ENCODE data around the gene TRPC6. TPM values are rescaled to one million over a fixed set of nuclear protein-coding genes. Genes with fewer than 3 reads are reported as not detected.

The TRPC6 gene
- total and polyA plus RNA-seq, 2 of the 8 experiments (the other 6 are each of a cell fraction or from before 2014, with no cell fraction given): 0.26 to 0.39 TPM

DNA sequence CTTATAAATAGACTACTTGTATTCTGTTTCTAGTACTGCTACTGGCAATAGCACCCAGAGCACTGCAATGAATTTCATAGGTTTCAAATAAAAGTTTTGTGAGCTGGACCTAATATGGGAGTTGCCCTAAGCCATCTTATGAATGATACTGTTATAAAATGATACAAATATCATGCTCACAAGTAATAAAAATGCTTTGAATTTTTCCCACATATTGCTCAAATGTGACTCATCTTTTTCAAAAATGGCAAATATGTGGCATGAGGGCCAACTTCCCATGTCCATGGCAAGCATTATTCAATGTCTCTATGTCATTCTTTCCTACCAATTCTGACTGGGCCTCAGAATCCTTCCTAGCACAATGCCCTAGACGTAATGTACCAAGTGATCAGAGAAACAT, 137.6 kb downstream of the TRPC6 start:
- H3K56ac ChIP-seq (replicated peaks; ENCODE audit: insufficient read length, low read depth, low read length): no peak overlapping the region
- no peak overlapping the region for H3K9ac ChIP-seq (replicated peaks in 1 of 4; ENCODE audit: extremely low read depth in 1 of 4, low read depth in 3 of 4, low read length in 3 of 4)
- TF ChIP-seq EP300 (IDR thresholded peaks at IDR 0.05; ENCODE audit: borderline replicate concordance in 1 of 2, low read depth in 2 of 2, low read length in 2 of 2): no peak
- TF ChIP-seq, protein P1, sequence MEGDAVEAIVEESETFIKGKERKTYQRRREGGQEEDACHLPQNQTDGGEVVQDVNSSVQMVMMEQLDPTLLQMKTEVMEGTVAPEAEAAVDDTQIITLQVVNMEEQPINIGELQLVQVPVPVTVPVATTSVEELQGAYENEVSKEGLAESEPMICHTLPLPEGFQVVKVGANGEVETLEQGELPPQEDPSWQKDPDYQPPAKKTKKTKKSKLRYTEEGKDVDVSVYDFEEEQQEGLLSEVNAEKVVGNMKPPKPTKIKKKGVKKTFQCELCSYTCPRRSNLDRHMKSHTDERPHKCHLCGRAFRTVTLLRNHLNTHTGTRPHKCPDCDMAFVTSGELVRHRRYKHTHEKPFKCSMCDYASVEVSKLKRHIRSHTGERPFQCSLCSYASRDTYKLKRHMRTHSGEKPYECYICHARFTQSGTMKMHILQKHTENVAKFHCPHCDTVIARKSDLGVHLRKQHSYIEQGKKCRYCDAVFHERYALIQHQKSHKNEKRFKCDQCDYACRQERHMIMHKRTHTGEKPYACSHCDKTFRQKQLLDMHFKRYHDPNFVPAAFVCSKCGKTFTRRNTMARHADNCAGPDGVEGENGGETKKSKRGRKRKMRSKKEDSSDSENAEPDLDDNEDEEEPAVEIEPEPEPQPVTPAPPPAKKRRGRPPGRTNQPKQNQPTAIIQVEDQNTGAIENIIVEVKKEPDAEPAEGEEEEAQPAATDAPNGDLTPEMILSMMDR (IDR thresholded peaks at IDR 0.05; ENCODE audit: control extremely low read depth in 1 of 3, insufficient read depth in 1 of 3, low read depth in 1 of 3, low read length in 3 of 3): no peak
- no peak for TF ChIP-seq TAF7 (optimal IDR thresholded peaks at IDR 0.05; ENCODE audit: borderline replicate concordance, low read depth, low read length)
- no peak for TF ChIP-seq POLR2AphosphoS5 (IDR thresholded peaks at IDR 0.05; ENCODE audit: low read depth, low read length)
- no peak for TF ChIP-seq RXRA (IDR thresholded peaks at IDR 0.05; ENCODE audit: insufficient read depth, low read depth, low read length)
- no peak for TF ChIP-seq KDM5A (IDR thresholded peaks at IDR 0.05; ENCODE audit: low read length)
- no peak for TF ChIP-seq NRF1 (IDR thresholded peaks at IDR 0.05; ENCODE audit: low read depth, low read length)
- TF ChIP-seq TAF1 (IDR thresholded peaks at IDR 0.05; ENCODE audit: low read depth, low read length): no peak
- no peak for TF ChIP-seq GABPA (IDR thresholded peaks at IDR 0.05; ENCODE audit: borderline replicate concordance, insufficient read depth, low read length)
- TF ChIP-seq YY1 (IDR thresholded peaks at IDR 0.05; ENCODE audit: low read depth, low read length): no peak
- no peak for TF ChIP-seq CHD2 (IDR thresholded peaks at IDR 0.05; ENCODE audit: low read length)
- TF ChIP-seq FOSL1 (IDR thresholded peaks at IDR 0.05; ENCODE audit: insufficient read depth, low read depth, low read length): no peak

More for the DNA sequence above, 137.6 kb downstream of the TRPC6 start:
- no peak overlapping the region for H2AFZ ChIP-seq (ENCODE audit: low read length)
- H4K91ac ChIP-seq (replicated peaks; ENCODE audit: insufficient read length, low read length): no peak overlapping the region
- H4K20me1 ChIP-seq (replicated peaks in 1 of 2; ENCODE audit: control insufficient read depth in 1 of 2, insufficient read depth in 2 of 2, low read length in 2 of 2): no peaks in the 10 kb centered on the region
- no peak overlapping the region for H4K8ac ChIP-seq (ENCODE audit: extremely low read depth, insufficient read depth, low read length)
- H3K27ac ChIP-seq (ENCODE audit: low read depth, low read length): no peak overlapping the region
- FAIRE-seq (no peak), DNase-seq (ENCODE audit: low read depth in 1 of 2, low spot score in 2 of 2) (no peak)
- H2BK12ac ChIP-seq (ENCODE audit: low read depth, low read length): no peak overlapping the region
- H3K23me2 ChIP-seq (ENCODE audit: low read depth, low read length): no peaks in the 10 kb centered on the region
- no peak overlapping the region for H3K14ac ChIP-seq (ENCODE audit: insufficient read length)
- H3K4me2 ChIP-seq (ENCODE audit: insufficient read depth in 1 of 2, low read depth in 2 of 2, low read length in 2 of 2): no peak overlapping the region
- no peak overlapping the region for H2BK120ac ChIP-seq (replicated peaks; ENCODE audit: low read depth, low read length)
- no peak overlapping the region for H2BK20ac ChIP-seq (ENCODE audit: low read length)
- no peak overlapping the region for H2AK5ac ChIP-seq (ENCODE audit: low read depth, low read length)
- H3K4me1 ChIP-seq (replicated peaks in 1 of 4; ENCODE audit: control insufficient read depth in 3 of 4, insufficient read depth in 4 of 4, low read length in 3 of 4): no peaks in the 10 kb centered on the region
- no peak overlapping the region for H2BK15ac ChIP-seq (ENCODE audit: low read length)
- no peaks in the 10 kb centered on the region for H3K9me3 ChIP-seq (ENCODE audit: insufficient read depth in 2 of 2, low read depth in 1 of 2, low read length in 1 of 2)
- no peak overlapping the region for H3K18ac ChIP-seq (ENCODE audit: extremely low read depth, low read length)
- H3K36me3 ChIP-seq (ENCODE audit: control insufficient read depth in 2 of 4, insufficient read depth in 4 of 4, low read length in 3 of 4): no peaks in the 10 kb centered on the region
- no peaks in the 10 kb centered on the region for H3K27me3 ChIP-seq (replicated peaks in 1 of 4; ENCODE audit: control insufficient read depth in 3 of 4, extremely low read depth in 1 of 4, insufficient read depth in 3 of 4, low read length in 3 of 4)
- H2BK5ac ChIP-seq (ENCODE audit: low read depth, low read length): no peak overlapping the region
- no peaks in the 10 kb centered on the region for H3K79me2 ChIP-seq (ENCODE audit: control insufficient read depth in 1 of 2, insufficient read depth in 2 of 2, low read length in 2 of 2)
- no peak overlapping the region for H3K23ac ChIP-seq (ENCODE audit: insufficient read length)
- H3K4ac ChIP-seq (replicated peaks; ENCODE audit: insufficient read length, low read depth, low read length): no peak overlapping the region
- CTCF ChIA-PET (ENCODE audit: partially characterized antibody): interaction anchor here (1.1 to 3.0 kb wide), 3 partner anchors 8 to 347 kb away, joined by 3 to 13 read pairs (median 12); no protein-coding TSS in a partner anchor
- no peak overlapping the region for H4K5ac ChIP-seq (ENCODE audit: insufficient read length, low read depth, low read length)
- WGBS, 2 experiments (ENCODE audit: extremely low coverage in 1 of 2, insufficient coverage in 1 of 2, insufficient read length in 1 of 2, insufficient replicate concordance in 2 of 2, low coverage in 1 of 2, low lambda C conversion rate in 2 of 2, missing lambda C conversion rate in 1 of 2): 95% methylated on average over 1 of the region's 1 CpG; no CpG with 5 or more reads in 1 of the 2 experiments
- POLR2A ChIA-PET (ENCODE audit: partially characterized antibody): no interaction called here
- H3K4me3 ChIP-seq (ENCODE audit: extremely low read depth in 1 of 4, insufficient read depth in 2 of 4, low read depth in 3 of 4, low read length in 4 of 4): no peak overlapping the region
- no peaks in the 10 kb centered on the region for H3K79me1 ChIP-seq (ENCODE audit: low read depth, low read length)
